Measurements from ENCODE around the gene NRXN2. TPM values are rescaled to one million over a fixed set of nuclear protein-coding genes. Genes with fewer than 3 reads are reported as not detected.

Gene NRXN2
- polyA plus RNA-seq, 3 donors: 0.07 TPM; not detected in 2

DNA sequence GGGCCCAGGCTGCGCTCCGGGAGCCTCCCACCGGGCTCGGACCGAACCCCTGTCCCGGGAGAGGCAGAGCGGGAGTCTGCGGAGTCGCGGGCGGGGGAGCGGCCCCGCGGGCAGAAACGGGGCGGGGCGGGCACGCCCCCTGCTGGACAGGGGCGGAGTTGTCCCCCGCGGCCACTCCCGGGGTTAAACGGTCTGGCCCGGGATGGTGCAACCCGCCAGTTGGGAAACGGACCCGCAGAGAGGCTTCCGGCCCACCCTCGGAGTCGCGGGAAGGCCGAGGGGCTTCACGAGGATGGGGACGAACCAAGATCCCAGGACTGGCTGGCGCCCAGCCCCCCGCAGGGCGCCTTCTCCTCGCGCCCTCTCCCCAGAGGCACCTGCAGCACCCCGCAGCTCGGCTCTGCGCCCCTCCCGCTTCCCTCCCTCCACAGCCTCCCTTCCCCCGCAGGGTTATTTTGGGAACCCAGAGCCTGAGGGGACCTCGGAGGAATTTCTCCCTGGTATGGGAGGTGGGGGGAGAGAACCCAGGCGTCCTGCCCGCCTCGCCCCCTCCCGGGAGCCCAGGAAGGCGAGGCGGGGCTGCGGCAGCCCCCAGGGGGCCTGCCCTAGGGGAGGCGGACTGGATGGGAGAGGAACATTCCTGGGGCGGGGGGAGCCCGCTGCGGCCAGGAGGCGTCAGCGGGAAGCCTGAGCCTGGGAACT lies 20.0 kb upstream of the NRXN2 start:
- Histone ChIP-seq H3K4me2 (replicated peaks; ENCODE audit: extremely low read depth, low read length, poor library complexity, severe bottlenecking) (peak overlapping the region; percentile 99), H3K4me1 (ENCODE audit: control insufficient read depth in 1 of 2, insufficient read depth in 2 of 2, low read length in 2 of 2) (peaks cover 32 to 48% of the 10 kb centered on the region in 2 donors), H3K4me3 (replicated peaks in 1 of 3; ENCODE audit: low read depth in 2 of 3, low read length in 3 of 3) (peak overlapping the region; percentile 71 to 95 (median 91)), H4K20me1 (ENCODE audit: insufficient read depth, low read length) (peaks cover 46% of the 10 kb centered on the region), H3K27ac (ENCODE audit: low read depth in 1 of 2, low read length in 2 of 2) (peak overlapping the region; percentile 83 to 84), H2AFZ (ENCODE audit: insufficient read depth, low read depth, low read length, poor library complexity, severe bottlenecking) (peak overlapping the region; percentile 91), H3K9me3 (replicated peaks in 1 of 2; ENCODE audit: control insufficient read depth in 1 of 2, insufficient read depth in 1 of 2, low read length in 2 of 2) (no peaks in the 10 kb centered on the region), H3K27me3 (ENCODE audit: control insufficient read depth in 2 of 2, insufficient read depth in 2 of 2, low read length in 2 of 2) (no peaks in the 10 kb centered on the region), H3K79me2 (ENCODE audit: insufficient read depth, low read length) (peaks cover 52% of the 10 kb centered on the region), H3K9ac (ENCODE audit: insufficient read depth, low read length, poor library complexity, severe bottlenecking) (peak overlapping the region; percentile 75), H3K36me3 (replicated peaks in 1 of 2; ENCODE audit: control insufficient read depth in 1 of 2, insufficient read depth in 2 of 2, low read length in 2 of 2) (peaks cover 18 to 32% of the 10 kb centered on the region in 2 donors)
- TF ChIP-seq, protein P1, sequence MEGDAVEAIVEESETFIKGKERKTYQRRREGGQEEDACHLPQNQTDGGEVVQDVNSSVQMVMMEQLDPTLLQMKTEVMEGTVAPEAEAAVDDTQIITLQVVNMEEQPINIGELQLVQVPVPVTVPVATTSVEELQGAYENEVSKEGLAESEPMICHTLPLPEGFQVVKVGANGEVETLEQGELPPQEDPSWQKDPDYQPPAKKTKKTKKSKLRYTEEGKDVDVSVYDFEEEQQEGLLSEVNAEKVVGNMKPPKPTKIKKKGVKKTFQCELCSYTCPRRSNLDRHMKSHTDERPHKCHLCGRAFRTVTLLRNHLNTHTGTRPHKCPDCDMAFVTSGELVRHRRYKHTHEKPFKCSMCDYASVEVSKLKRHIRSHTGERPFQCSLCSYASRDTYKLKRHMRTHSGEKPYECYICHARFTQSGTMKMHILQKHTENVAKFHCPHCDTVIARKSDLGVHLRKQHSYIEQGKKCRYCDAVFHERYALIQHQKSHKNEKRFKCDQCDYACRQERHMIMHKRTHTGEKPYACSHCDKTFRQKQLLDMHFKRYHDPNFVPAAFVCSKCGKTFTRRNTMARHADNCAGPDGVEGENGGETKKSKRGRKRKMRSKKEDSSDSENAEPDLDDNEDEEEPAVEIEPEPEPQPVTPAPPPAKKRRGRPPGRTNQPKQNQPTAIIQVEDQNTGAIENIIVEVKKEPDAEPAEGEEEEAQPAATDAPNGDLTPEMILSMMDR (IDR thresholded peaks at IDR 0.05): peak; percentile 82
- DNase-seq: peak; percentile 73 to 76 (median 76)
- peak overlapping the region; percentile 91 to 98 for H3K4me3 Mint-ChIP-seq
- no peaks in the 10 kb centered on the region for H3K9me3 Mint-ChIP-seq
- H3K27me3 Mint-ChIP-seq (ENCODE audit: low read depth in 3 of 3): peaks cover 0 to 4% (median 1%) of the 10 kb centered on the region in 3 donors
- intact Hi-C loops (cut with micrococcal nuclease): no loop called here
- H3K36me3 Mint-ChIP-seq: peaks cover 27 to 36% of the 10 kb centered on the region in 2 donors
- H3K4me1 Mint-ChIP-seq: peaks cover 35% of the 10 kb centered on the region
- WGBS (ENCODE audit: insufficient coverage): under 1% methylated on average over 48 of the region's 58 CpGs
- peak overlapping the region in 5 of 7 donors; percentile 71 to 97 (median 97) for H3K27ac Mint-ChIP-seq

DNA sequence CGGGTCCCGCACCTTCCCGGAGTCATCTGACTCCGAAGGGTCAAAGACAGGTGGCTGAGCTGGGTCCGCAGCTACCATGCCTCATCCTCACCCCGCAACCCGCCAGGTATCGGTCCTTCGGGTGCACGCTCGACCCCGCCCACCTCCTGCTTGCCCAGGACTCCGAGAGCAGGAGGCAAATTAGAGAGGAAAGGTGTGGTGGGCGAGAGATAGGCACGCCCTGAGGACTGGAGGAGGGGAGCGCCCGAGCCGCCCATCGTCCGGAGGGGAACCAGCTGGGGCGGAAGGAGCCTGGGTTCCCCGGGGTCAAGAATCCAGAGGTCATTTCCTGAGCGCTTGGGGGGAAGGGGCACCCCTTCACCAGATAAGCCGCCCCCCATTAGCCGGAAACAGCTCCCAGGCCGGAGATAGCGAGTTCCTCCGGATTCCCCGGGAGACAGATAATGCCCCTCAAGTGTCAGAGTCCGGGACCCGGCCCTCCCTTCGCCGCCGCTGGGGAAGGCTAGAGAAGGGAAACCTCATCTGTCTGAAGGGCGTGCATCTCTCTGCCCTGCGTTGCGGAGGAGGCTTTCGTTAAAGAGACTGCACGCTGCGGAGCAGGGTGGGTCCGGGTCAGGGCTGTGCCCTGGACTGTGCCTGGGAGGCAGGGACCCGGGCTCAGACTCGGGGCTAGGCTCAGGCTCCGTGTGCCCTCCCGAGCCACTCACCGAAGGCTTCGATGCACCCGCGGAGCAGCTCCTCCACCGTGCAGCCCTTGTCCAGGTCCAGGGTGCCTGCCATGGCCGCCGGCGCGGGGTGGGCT lies 19.3 kb upstream of the NRXN2 start:
- H3K9me3 ChIP-seq (replicated peaks in 1 of 2; ENCODE audit: control insufficient read depth in 1 of 2, insufficient read depth in 1 of 2, low read length in 2 of 2): no peaks in the 10 kb centered on the region
- intact Hi-C loops (cut with micrococcal nuclease): no loop called here
- peak overlapping the region; percentile 71 to 95 (median 91) for H3K4me3 ChIP-seq (replicated peaks in 1 of 3; ENCODE audit: low read depth in 2 of 3, low read length in 3 of 3)
- peaks cover 53% of the 10 kb centered on the region for H4K20me1 ChIP-seq (ENCODE audit: insufficient read depth, low read length)
- peak overlapping the region; percentile 99 for H3K4me2 ChIP-seq (replicated peaks; ENCODE audit: extremely low read depth, low read length, poor library complexity, severe bottlenecking)
- peaks cover 35% of the 10 kb centered on the region for H3K4me1 Mint-ChIP-seq
- H3K4me1 ChIP-seq (ENCODE audit: control insufficient read depth in 1 of 2, insufficient read depth in 2 of 2, low read length in 2 of 2): peaks cover 32 to 48% of the 10 kb centered on the region in 2 donors
- no peaks in the 10 kb centered on the region for H3K27me3 ChIP-seq (ENCODE audit: control insufficient read depth in 2 of 2, insufficient read depth in 2 of 2, low read length in 2 of 2)
- H3K79me2 ChIP-seq (ENCODE audit: insufficient read depth, low read length): peaks cover 60% of the 10 kb centered on the region
- peak overlapping the region in 1 of 2 donors; percentile 83 for H3K27ac ChIP-seq (ENCODE audit: low read depth in 1 of 2, low read length in 2 of 2)
- H3K9me3 Mint-ChIP-seq: no peaks in the 10 kb centered on the region
- TF ChIP-seq, protein P1 (IDR thresholded peaks at IDR 0.05): no peak
- 10% methylated on average over 47 of the region's 54 CpGs for WGBS (ENCODE audit: insufficient coverage)
- peak in 1 of 3 donors; percentile 12 for DNase-seq
- H3K4me3 Mint-ChIP-seq: peak overlapping the region; percentile 87 to 91
- H3K36me3 ChIP-seq (replicated peaks in 1 of 2; ENCODE audit: control insufficient read depth in 1 of 2, insufficient read depth in 2 of 2, low read length in 2 of 2): peaks cover 21 to 40% of the 10 kb centered on the region in 2 donors
- peak overlapping the region; percentile 75 for H3K9ac ChIP-seq (ENCODE audit: insufficient read depth, low read length, poor library complexity, severe bottlenecking)
- peaks cover 0 to 4% (median 1%) of the 10 kb centered on the region in 3 donors for H3K27me3 Mint-ChIP-seq (ENCODE audit: low read depth in 3 of 3)
- H3K27ac Mint-ChIP-seq: peak overlapping the region; percentile 31 to 77 (median 68)
- peaks cover 33 to 44% of the 10 kb centered on the region in 2 donors for H3K36me3 Mint-ChIP-seq
- peak overlapping the region; percentile 91 for H2AFZ ChIP-seq (ENCODE audit: insufficient read depth, low read depth, low read length, poor library complexity, severe bottlenecking)
